Endometrial microvascular endothelial cells (primary cell): Measurements from ENCODE around the gene SULT2B1. TPM values are rescaled to one million over a fixed set of nuclear protein-coding genes. Genes with fewer than 3 reads are reported as not detected.
"Not testable (repeated sequence)": the region's sequence is repeated elsewhere in the genome, so short reads cannot be mapped to it uniquely, and the experiment has no call there.

Source experiments
- in situ Hi-C: cut with HindIII; loops from 2 replicates; pipeline ENCODE4 v1.10.0; 2017; ENCODE audit warnings: low sequenced_read_pairs, low pct_unique_long_range_greater_than_20kb; ENCODE audit errors: inconsistent ontology term
- total RNA-seq: library from RNA; depleted of rRNA; stranded (reverse); fragments of >200 nt; gene quantifications from one replicate; pipeline ENCODE4 v1.2.3, GENCODE V29; 2015; ENCODE audit errors: inconsistent ontology term

The SULT2B1 gene
- total RNA-seq, 1 donor from 2014 or later = not detected

DNA sequence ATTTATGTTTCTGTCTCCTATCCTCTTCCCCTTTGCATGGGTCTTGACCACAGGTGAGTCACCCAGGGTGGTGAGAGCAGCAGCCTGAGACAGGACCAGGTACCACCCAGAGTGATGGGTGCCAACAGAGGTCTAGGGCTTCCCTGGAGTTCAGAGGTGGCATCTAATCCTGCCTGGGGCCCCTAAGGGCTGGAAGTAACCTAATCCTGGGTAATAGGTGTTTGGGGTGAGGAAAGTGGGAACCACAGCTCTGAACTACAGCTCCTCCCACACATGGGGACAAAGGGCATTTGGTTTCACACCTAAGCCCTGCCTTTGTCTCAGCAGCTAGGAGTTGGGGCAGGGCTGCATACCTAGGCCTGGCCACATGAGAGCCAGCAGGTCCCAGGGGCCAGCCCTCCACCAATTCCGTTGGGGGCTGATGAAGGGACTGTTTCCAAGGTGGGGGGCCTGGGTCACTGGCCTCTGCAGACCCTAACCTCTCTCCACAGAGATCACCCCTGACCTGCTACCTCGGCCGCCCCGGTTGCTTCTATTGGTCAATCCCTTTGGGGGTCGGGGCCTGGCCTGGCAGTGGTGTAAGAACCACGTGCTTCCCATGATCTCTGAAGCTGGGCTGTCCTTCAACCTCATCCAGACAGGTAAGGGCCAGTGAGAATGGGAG is 75.4 kb downstream of the SULT2B1 start:
- in situ Hi-C loops = no loop called here

DNA sequence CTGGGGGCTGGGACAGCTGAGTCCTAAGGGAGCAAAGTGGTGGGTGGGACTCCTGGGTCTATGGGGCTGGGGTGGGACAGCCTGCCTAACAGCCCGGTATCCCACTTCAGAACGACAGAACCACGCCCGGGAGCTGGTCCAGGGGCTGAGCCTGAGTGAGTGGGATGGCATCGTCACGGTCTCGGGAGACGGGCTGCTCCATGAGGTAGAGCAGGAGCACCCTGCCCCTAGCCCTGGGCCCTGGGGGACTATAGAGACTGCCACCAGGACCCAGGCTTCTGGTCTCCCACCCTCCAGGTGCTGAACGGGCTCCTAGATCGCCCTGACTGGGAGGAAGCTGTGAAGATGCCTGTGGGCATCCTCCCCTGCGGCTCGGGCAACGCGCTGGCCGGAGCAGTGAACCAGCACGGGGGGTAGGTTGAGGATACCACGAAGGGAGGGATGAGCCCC is 75.9 kb downstream of the SULT2B1 start:
- in situ Hi-C loops = no loop called here

DNA sequence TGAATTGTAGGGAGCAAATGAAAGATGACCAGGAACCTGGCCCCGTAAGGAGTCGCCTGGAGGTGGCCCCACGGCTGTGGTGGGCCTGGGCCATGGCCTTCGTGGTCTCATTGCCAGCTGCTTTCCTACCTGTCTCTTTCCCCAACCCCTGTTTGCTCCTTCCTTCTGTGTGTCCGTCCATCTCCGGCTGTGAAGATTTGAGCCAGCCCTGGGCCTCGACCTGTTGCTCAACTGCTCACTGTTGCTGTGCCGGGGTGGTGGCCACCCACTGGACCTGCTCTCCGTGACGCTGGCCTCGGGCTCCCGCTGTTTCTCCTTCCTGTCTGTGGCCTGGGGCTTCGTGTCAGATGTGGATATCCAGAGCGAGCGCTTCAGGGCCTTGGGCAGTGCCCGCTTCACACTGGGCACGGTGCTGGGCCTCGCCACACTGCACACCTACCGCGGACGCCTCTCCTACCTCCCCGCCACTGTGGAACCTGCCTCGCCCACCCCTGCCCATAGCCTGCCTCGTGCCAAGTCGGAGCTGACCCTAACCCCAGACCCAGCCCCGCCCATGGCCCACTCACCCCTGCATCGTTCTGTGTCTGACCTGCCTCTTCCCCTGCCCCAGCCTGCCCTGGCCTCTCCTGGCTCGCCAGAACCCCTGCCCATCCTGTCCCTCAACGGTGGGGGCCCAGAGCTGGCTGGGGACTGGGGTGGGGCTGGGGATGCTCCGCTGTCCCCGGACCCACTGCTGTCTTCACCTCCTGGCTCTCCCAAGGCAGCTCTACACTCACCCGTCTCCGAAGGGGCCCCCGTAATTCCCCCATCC is 76.7 kb downstream of the SULT2B1 start:
- in situ Hi-C loops = no loop called here

DNA sequence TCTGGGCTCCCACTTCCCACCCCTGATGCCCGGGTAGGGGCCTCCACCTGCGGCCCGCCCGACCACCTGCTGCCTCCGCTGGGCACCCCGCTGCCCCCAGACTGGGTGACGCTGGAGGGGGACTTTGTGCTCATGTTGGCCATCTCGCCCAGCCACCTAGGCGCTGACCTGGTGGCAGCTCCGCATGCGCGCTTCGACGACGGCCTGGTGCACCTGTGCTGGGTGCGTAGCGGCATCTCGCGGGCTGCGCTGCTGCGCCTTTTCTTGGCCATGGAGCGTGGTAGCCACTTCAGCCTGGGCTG is 77.3 kb downstream of the SULT2B1 start:
- in situ Hi-C loops = no loop called here

DNA sequence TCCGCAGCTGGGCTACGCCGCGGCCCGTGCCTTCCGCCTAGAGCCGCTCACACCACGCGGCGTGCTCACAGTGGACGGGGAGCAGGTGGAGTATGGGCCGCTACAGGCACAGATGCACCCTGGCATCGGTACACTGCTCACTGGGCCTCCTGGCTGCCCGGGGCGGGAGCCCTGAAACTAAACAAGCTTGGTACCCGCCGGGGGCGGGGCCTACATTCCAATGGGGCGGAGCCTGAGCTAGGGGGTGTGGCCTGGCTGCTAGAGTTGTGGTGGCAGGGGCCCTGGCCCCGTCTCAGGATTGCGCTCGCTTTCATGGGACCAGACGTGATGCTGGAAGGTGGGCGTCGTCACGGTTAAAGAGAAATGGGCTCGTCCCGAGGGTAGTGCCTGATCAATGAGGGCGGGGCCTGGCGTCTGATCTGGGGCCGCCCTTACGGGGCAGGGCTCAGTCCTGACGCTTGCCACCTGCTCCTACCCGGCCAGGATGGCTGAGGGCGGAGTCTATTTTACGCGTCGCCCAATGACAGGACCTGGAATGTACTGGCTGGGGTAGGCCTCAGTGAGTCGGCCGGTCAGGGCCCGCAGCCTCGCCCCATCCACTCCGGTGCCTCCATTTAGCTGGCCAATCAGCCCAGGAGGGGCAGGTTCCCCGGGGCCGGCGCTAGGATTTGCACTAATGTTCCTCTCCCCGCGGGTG is 77.8 kb downstream of the SULT2B1 start:
- in situ Hi-C loops = no loop called here

DNA sequence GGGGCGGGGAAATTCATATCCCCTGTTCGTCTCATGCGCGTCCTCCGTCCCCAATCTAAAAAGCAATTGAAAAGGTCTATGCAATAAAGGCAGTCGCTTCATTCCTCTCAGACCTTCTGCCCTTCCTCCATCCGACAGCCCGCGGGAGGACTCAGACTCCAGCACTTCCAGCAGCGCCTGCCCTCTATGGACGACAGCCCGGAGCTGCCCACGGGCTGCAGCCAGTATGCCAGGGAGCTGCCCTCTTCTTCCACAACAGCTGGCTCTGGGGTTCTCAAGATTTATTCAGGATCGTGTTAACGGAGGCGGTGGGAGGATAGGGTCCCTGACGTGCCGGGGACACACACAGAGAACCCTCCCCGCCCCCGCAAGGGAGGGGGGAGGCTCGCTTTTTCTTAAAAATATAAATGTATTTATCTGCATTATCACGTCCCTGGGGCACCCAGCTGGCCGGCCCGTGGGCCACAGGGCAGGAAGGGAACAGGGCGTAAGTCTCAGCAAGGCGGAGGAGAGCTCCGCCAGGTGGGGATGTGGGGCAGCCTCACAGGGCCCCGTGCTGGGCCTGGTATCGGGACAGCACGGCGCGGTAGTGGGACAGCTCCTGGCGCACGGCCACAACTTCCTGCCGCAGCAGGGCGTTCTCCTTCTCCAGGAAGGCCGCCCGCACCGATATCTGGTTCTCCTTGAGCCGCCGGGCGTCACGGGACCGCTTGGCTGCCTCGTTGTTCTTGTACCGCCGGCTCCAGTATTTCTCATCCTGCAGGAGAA is 78.5 kb downstream of the SULT2B1 start:
- in situ Hi-C loops = no loop called here

DNA sequence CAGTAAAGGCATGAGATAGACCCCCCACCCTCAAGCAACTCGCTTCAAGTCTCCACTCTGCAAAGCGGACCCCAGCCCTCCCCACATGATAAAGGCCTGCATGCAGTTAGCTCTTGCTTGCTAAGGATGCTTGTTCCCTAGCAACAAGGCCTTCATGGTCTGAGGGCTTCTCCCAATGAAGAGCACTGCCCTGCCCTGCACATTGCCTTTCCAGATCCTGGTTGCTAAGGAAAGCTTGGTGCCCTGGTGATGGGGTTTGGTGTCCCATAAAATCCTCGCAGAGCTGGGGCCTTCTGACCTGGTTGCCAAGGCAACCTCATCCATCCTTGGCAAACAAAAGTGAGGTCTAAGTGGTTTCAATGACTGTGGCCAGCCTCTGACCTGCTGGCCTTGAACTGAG is 79.3 kb downstream of the SULT2B1 start:
- in situ Hi-C loops = no loop called here

DNA sequence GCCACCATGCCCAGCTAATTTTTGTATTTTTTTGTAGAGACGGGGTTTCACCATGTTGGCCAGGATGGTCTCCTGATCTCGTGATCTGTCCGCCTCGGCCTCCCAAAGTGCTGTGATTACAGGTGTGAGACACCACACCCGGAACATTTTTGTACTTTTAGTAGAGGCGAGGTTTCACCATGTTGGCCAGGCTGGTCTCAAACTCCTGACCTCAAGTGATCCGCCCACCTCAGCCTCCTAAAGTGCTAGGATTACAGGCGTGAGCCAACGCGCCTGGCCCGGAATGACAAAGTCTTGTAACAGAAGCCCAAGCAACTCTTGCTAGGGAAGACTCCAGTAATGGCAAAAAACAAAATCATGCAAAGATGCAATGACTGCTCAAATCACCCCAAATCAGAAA is 80.3 kb downstream of the SULT2B1 start:
- in situ Hi-C loops = not testable (repeated sequence)

DNA sequence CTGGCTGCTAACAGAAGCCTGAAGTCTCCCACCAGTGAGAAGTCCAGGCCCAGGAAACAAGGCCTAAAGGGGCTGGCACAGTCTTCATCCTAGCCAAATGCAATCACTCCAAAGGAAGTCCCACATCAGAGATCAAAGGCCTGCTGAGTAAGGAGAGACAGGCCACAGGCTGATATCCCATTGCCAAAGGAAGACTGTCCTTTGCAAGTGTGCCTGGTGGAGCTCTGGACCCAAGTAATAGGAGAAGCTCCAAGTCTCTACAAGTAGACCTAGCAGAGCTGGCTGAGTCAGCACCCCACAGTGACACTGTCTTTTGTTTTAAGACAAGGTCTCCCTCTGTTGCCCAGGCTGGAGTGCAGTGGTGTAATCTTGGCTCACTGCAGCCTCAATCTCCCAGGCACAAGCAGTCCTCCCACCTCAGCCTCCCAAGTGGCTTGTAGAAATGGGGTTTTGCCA is 80.7 kb downstream of the SULT2B1 start:
- in situ Hi-C loops = no loop called here

DNA sequence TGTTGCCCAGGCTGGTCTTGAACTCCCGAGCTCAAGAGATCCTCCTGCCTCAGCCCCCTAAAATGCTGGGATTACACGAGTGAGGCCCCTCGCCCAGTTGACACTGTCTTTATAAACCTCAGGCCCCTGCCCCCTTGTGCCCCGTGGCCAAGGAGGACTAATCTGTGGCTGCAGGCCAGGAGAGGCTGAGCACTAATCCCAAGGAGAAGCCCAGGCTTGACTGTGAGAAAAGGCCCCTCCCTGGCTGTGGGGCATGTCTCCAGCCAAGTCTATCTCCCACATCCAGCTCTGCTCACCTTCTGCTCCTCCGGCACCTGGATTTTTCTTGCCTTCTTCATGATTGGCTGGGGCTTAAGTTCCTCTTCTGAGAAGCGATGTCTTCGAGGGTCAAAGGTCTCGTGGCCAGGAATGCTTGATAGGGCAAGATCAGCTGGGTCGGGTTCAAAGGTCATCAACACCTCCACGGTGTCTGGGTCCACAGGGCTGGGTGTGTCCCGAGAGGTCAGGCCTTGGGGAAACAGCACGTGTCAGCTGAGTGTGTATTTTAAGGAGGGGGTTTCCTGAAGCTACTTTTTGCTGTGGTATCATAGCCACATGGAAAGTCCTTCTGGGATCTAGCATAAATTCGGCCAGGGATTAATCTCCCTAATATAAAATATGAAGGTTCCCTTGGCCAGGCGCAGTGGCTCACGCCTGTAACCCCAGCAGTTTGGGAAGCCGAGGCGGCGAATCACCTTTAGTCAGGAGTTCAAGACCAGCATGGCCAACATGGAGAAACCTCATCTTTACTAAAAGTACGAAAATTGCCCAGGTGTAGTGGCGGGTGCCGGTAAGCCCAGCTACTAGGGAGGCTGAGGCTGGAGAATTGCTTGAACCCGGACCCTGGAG is 81.4 kb downstream of the SULT2B1 start:
- in situ Hi-C loops = no loop called here

DNA sequence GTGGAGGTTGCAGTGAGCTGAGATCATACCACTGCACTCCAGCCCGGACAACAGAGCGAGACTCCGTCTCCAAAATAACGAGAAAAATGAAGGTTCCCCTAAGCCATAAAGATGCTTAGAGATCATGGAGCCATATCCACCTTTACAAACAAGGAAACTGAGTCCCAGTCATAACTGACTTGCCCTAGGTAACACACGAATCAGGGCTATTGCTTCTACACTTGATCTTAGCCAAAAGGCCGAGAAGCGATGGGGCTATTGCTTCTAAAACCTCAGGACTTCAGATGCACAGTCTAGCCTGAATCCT is 82.0 kb downstream of the SULT2B1 start:
- in situ Hi-C loops = no loop called here

DNA sequence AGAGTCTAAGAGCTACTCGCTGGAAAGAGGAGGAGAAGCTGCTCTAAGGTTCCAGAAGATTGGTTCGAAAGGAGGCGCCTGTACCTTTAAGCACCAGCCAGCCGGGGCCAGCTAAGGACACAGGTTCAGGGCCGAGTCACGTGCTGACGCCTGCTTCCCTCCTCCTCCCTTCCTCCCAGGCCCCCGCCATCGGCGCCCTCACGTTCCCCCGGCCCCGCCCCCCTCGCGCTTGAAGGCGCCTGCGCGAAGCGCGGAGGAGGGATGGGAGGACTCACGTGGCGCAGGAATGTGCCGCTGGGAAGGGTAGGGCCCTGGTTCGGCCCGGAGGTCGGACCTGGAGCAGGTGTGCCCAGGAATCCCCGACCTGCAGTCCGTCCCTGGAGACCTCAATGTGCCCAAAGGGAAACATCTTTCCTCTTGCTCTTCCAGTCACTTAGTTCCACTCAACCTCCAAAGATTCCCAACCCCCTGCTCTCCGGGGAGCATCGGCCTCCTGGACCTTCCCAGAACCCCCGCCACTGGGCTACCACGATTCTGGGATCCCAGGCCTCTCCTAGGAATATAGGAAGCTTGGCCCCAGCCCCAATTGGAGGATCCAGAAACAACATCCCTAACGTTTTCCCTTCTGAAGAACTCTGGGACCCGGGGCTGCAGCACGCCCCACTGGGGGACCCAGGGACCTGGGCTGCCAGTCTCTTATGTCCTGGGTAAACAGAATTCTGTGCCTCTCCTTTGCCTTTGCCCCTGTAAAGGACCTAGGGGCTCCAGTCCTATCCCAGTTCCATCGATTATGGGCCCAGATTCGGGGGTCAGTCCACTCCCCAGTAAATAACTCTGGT is 82.7 kb downstream of the SULT2B1 start:
- in situ Hi-C loops = no loop called here

DNA sequence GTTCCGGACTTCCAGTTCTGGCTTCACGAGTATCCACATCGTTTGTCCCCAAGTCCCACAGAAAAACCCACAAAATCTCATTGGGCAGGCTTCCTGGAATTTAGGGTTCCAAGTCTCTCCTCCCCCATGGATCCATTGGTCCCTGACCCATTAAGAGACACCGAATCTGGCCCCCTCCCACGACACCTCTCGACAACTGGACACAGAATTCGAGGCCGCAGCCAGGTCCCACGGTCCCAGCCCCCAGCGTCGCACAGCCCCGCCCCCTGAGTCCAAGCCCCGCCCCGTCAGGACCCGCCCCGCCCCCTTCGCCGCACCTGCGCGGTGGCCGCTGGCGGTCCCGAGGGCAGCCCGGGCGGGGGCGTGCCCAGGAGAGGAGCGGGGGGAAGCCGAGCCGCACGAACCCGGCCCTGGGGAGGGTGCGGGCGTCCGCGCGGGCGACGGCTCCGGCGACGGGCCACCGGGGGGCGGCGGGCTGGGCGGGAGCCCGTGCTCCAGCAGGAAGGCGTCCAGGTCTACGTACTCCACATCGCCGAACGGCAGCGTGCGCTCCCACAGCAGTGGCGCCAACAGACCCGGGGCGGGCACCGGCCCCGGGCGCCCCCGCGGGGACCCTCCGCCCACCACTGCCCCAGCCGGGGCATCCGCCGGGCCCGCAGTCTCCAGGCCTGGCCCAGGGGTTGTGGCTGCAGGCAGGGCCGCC is 83.4 kb downstream of the SULT2B1 start:
- in situ Hi-C loops = no loop called here

DNA sequence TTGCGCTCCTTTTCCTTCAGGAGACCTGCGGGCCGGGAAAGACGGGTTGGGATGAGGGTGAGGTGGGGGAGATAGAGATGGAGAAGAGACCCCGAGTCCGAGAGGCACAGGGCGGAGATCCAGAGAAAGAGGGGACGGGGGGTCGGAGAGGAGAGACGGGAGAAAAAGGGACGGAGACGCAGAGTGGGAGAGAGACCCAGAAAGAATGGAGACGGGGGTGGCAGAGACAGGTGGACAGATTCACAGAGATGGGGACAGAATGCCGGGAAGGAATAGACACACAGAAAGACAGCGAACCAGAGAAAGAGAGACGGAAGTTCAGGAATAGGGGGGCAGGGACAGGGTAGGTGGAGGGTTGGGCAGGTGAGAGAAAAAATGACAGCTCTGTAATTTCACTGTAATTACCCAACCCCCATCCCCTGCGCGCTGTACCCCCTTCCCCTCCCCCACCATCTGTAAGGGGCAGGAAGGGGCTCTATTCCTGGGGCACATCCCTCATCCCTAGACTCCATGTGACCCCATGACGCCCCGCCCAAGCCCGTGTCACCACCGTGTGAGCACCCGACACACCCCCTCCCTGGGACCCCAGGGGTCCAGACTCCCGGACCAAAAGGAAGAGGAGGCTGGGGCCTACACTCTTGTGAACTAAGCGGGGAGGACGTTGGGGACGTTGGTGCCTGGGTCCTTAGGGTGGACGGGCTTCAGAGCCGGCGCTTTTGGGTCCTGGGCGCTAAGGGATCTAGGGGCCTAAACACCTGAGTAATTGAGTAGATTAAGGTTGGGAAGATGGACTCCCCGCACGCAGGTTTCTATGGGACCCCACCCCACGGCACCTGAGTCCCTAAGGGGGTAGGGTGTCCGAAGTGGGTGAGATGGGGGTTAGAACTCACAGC is 84.2 kb downstream of the SULT2B1 start:
- in situ Hi-C loops = no loop called here

DNA sequence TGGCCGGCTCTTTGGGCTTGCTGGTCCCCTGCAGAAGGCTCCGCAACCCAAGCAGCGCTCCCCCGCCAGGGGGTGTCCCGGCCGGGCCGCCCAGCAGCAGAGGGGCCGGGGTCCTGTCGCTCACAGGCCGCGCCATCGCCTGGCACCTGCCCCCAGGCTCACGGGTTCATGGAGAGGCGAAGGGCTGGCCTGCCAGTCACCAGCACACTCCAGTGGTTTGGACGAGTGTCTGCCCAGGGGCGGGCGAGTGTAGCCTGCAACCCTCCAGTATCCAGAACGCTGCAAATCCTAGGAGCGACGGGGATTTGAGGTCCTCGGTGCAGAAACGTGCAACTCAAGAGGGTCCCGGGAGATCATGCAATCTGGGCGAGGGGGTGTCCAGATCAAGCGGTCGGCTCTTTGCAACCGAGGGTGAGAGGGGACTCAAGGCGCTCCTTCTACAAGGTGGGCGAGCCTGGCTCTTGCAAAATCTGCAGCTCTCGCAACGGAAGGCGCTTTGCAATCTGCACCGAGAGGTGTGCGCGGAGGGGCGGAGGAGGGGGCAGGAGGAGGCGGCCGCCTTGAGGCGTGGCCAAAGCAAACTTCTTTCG is 85.0 kb downstream of the SULT2B1 start, which contains the start of gene DBP:
Gene DBP (minus strand): TSS at position 521 of the 590 bp plus-strand sequence. CDS start 385 bp downstream, at position 136.
- in situ Hi-C loops = no loop called here
